ENCODE results near the gene KCNQ1. TPM values are rescaled to one million over a fixed set of nuclear protein-coding genes. Genes with fewer than 3 reads are reported as not detected.
"Not testable (repeated sequence)": the region's sequence is repeated elsewhere in the genome, so short reads cannot be mapped to it uniquely, and the experiment has no call there.

The KCNQ1 gene
- total RNA-seq, 5 donors from 2014 or later (not counting 1 experiment from before 2014, with no cell fraction given): 20.9 to 32.9 (median 24.0) TPM

DNA sequence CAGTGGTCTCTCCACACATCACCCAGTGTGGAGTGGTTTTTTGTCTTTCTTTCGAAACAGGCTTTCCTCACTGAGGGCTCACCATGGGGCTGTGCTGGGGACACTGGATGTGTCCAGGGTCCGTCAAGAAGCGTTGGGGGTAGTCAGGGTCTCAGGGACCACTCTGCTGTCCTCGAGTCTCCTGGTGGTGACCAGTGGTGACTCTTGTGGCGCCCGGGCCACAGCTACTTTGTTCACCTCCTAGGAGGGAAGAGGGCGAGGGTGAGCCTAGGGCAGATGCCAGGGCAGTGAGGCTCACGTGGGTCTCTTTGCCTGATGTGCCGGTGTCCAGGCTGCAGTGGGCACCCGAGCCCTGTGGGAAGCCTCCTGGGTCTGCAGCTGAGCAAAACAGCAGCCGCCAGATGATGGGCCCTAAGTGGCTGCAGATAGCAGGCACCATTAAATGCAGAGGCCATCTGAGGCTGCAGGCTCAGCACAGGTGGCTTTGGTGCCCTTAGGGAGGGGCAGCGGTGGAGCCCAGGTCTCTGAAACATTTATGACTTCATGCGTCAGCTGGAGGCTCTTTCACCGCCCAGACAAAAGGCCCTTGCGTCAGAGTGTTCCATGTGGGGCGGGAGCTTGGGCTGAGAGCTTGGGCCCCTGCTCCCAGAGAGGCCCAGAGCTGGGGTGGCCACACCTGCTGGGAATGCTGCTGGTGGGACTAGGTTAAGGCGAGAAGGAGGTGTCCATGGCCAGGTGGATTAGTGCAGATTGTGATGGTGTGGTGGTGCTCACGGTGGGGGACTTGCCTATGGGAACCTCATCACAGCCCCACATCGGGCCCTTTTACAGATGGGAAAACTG, 29.5 kb downstream of the KCNQ1 start:
- WGBS (ENCODE audit: insufficient coverage): 92% methylated on average over 18 of the region's 19 CpGs
- Histone ChIP-seq H3K36me3 (ENCODE audit: control insufficient read depth in 2 of 2, extremely low read depth in 1 of 2, insufficient read depth in 1 of 2, low read length in 1 of 2) (peaks cover 3 to 5% of the 10 kb centered on the region in 2 donors), H3K27ac (ENCODE audit: low read length) (no peak overlapping the region), H3K4me3 (ENCODE audit: control insufficient read depth in 1 of 2, extremely low read depth in 1 of 2, low read length in 1 of 2) (no peak overlapping the region), H3K27me3 (replicated peaks in 1 of 2; ENCODE audit: control insufficient read depth in 2 of 2, extremely low read depth in 1 of 2, insufficient read depth in 2 of 2, low read length in 1 of 2) (peaks cover 0 to 9% of the 10 kb centered on the region in 2 experiments), H3K4me1 (ENCODE audit: control insufficient read depth in 1 of 2, extremely low read depth in 1 of 2, insufficient read depth in 2 of 2, low read length in 2 of 2) (peaks cover 0 to 9% of the 10 kb centered on the region in 2 experiments), H3K9me3 (no peaks in the 10 kb centered on the region)
- Mint-ChIP-seq H3K4me3 (no peak overlapping the region), H3K27me3 (no peaks in the 10 kb centered on the region), H3K27ac (no peak overlapping the region), H3K36me3 (peaks cover 37% of the 10 kb centered on the region), H3K9me3 (peaks cover 5 to 16% (median 6%) of the 10 kb centered on the region in 3 donors), H3K4me1 (peaks cover 23 to 30% (median 23%) of the 10 kb centered on the region in 3 donors)
- ATAC-seq (replicated peaks in 1 of 4): no peak
- no peak for DNase-seq
- POLR2A ChIA-PET: no interaction called here
- CTCF ChIA-PET: interaction anchor here in 1 of 2 donors (1.2 kb wide), 1 partner anchor 59 kb away, joined by 4 read pairs; no protein-coding TSS in a partner anchor

DNA sequence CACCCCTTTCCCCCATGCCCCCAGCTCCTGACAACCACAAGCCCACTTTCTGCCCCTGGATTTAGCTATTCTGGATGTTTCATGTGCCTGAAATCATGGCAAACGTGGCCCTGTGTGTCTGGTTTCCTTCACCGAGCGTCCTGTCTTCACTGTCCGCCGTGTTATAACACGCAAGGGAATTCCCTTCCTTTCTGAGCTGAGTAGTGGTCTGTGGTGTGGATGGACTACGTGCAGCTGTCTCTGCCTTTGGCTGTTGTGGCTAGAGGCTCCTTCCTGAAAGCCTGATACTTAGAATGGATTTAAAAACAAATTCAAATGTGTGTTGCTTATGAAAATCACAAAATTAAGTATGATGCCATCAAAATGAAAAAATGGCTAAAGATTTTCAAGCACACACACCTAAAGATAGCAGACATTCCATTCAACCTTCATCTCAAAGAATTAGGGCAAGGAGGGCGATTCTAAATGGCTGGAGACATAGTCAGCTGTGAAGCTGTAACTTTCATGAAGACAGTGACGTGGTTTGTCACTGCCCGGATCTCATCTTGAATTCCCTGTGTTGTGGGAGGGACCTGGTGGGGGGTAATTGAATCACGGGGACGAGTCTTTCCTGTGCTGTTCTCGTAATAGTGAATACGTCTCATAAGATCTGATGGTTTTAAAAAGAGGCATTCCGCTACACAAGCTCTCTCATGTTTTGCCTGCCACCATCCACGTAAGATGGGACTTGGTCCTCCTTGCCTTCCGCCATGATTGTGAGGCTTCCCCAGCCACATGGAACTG, 30.5 kb downstream of the KCNQ1 start:
- Mint-ChIP-seq H3K36me3 (peaks cover 41% of the 10 kb centered on the region), H3K9me3 (peaks cover 8 to 24% (median 10%) of the 10 kb centered on the region in 3 donors), H3K4me1 (peaks cover 21 to 30% (median 23%) of the 10 kb centered on the region in 3 donors), H3K27me3 (no peaks in the 10 kb centered on the region), H3K27ac (no peak overlapping the region), H3K4me3 (no peak overlapping the region)
- Histone ChIP-seq H3K4me3 (ENCODE audit: control insufficient read depth in 1 of 2, extremely low read depth in 1 of 2, low read length in 1 of 2) (no peak overlapping the region), H3K27ac (ENCODE audit: low read length) (no peak overlapping the region), H3K4me1 (ENCODE audit: control insufficient read depth in 1 of 2, extremely low read depth in 1 of 2, insufficient read depth in 2 of 2, low read length in 2 of 2) (peaks cover 0 to 9% of the 10 kb centered on the region in 2 experiments), H3K36me3 (ENCODE audit: control insufficient read depth in 2 of 2, extremely low read depth in 1 of 2, insufficient read depth in 1 of 2, low read length in 1 of 2) (peaks cover 3 to 5% of the 10 kb centered on the region in 2 donors), H3K9me3 (no peaks in the 10 kb centered on the region), H3K27me3 (replicated peaks in 1 of 2; ENCODE audit: control insufficient read depth in 2 of 2, extremely low read depth in 1 of 2, insufficient read depth in 2 of 2, low read length in 1 of 2) (peaks cover 0 to 7% of the 10 kb centered on the region in 2 experiments)
- 72% methylated on average over 6 of the region's 17 CpGs for WGBS (ENCODE audit: insufficient coverage)
- ATAC-seq (replicated peaks in 1 of 4) (no peak), DNase-seq (no peak)
- ChIA-PET CTCF (interaction anchor here in 1 of 2 donors (1.2 kb wide), 1 partner anchor 58 kb away, joined by 4 read pairs; no protein-coding TSS in a partner anchor), POLR2A (interaction anchor here in 1 of 2 donors (0.7 kb wide), 1 partner anchor 9 kb away, joined by 3 read pairs; no protein-coding TSS in a partner anchor)

DNA sequence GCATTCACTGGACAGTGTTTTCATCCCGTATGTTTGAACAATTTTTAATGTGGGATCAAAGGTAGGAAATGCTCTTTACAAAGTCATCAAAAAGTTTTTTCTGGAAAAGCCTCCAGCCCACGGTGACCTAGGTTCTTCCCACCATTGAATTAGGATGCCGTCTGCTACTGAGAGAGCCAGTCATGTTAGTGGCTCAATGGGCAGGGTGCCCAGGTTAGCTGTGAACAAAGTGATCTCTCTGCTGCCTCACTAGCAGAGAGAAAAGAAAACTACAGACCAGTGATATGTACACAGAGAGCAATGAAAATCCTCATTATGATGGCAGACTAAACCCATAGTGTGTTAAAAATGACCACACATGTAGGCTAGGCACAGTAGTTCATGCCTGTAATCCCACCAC, 32.4 kb downstream of the KCNQ1 start:
- 100% methylated on average over 2 of the region's 3 CpGs for WGBS (ENCODE audit: insufficient coverage)
- ATAC-seq (replicated peaks in 1 of 4): no peak
- POLR2A ChIA-PET: no interaction called here

DNA sequence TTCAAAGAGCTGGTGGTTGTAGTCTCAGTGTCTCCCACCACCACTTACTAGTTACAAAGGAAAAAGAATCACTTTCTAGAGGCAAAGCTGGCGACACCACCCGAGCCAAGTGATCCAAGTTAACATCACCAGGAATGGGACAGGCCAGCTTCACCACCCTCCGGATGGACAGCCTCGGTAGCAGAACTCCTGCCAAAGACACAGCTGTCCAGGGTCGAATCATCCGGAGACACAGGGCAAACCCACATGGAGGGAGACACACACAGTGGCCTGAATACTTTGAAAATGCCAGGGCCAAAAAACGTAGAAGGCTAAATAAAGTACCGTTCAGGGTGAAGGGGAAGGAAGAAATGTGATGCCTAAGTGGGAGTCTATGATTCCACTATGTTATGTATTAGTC, 33.1 kb downstream of the KCNQ1 start:
- ChIA-PET POLR2A (no interaction called here), CTCF (no interaction called here)
- ATAC-seq (replicated peaks in 1 of 4): no peak
- peaks cover 23 to 38% (median 26%) of the 10 kb centered on the region in 3 donors for H3K4me1 Mint-ChIP-seq
- peaks cover 5 to 8% of the 10 kb centered on the region in 2 donors for H3K36me3 ChIP-seq (ENCODE audit: control insufficient read depth in 2 of 2, extremely low read depth in 1 of 2, insufficient read depth in 1 of 2, low read length in 1 of 2)
- peaks cover 0 to 7% of the 10 kb centered on the region in 2 experiments for H3K27me3 ChIP-seq (replicated peaks in 1 of 2; ENCODE audit: control insufficient read depth in 2 of 2, extremely low read depth in 1 of 2, insufficient read depth in 2 of 2, low read length in 1 of 2)
- peaks cover 8 to 26% (median 10%) of the 10 kb centered on the region in 3 donors for H3K9me3 Mint-ChIP-seq
- 89% methylated on average over 6 of the region's 8 CpGs for WGBS (ENCODE audit: insufficient coverage)
- no peak for DNase-seq
- H3K27ac ChIP-seq (ENCODE audit: low read length): no peak overlapping the region
- H3K27ac Mint-ChIP-seq: no peak overlapping the region
- H3K4me1 ChIP-seq (ENCODE audit: control insufficient read depth in 1 of 2, extremely low read depth in 1 of 2, insufficient read depth in 2 of 2, low read length in 2 of 2): peaks cover 2 to 9% of the 10 kb centered on the region in 2 experiments
- no peak overlapping the region for H3K4me3 ChIP-seq (ENCODE audit: control insufficient read depth in 1 of 2, extremely low read depth in 1 of 2, low read length in 1 of 2)
- no peak overlapping the region for H3K4me3 Mint-ChIP-seq
- H3K27me3 Mint-ChIP-seq: no peaks in the 10 kb centered on the region
- peaks cover 45% of the 10 kb centered on the region for H3K36me3 Mint-ChIP-seq
- no peaks in the 10 kb centered on the region for H3K9me3 ChIP-seq

More for the DNA sequence above, 32.4 kb downstream of the KCNQ1 start:
- Histone ChIP-seq H3K27me3 (replicated peaks in 1 of 2; ENCODE audit: control insufficient read depth in 2 of 2, extremely low read depth in 1 of 2, insufficient read depth in 2 of 2, low read length in 1 of 2) (peaks cover 0 to 7% of the 10 kb centered on the region in 2 experiments), H3K9me3 (no peaks in the 10 kb centered on the region), H3K36me3 (ENCODE audit: control insufficient read depth in 2 of 2, extremely low read depth in 1 of 2, insufficient read depth in 1 of 2, low read length in 1 of 2) (peaks cover 3 to 5% of the 10 kb centered on the region in 2 donors), H3K4me1 (ENCODE audit: control insufficient read depth in 1 of 2, extremely low read depth in 1 of 2, insufficient read depth in 2 of 2, low read length in 2 of 2) (peaks cover 2 to 13% of the 10 kb centered on the region in 2 experiments), H3K27ac (ENCODE audit: low read length) (no peak overlapping the region), H3K4me3 (ENCODE audit: control insufficient read depth in 1 of 2, extremely low read depth in 1 of 2, low read length in 1 of 2) (no peak overlapping the region)
- no peaks in the 10 kb centered on the region for H3K27me3 Mint-ChIP-seq
- peaks cover 41% of the 10 kb centered on the region for H3K36me3 Mint-ChIP-seq
- H3K9me3 Mint-ChIP-seq: peaks cover 8 to 26% (median 10%) of the 10 kb centered on the region in 3 donors
- peaks cover 25 to 36% (median 26%) of the 10 kb centered on the region in 3 donors for H3K4me1 Mint-ChIP-seq
- H3K4me3 Mint-ChIP-seq: no peak overlapping the region
- DNase-seq: no peak
- no peak overlapping the region for H3K27ac Mint-ChIP-seq
- CTCF ChIA-PET: no interaction called here

DNA sequence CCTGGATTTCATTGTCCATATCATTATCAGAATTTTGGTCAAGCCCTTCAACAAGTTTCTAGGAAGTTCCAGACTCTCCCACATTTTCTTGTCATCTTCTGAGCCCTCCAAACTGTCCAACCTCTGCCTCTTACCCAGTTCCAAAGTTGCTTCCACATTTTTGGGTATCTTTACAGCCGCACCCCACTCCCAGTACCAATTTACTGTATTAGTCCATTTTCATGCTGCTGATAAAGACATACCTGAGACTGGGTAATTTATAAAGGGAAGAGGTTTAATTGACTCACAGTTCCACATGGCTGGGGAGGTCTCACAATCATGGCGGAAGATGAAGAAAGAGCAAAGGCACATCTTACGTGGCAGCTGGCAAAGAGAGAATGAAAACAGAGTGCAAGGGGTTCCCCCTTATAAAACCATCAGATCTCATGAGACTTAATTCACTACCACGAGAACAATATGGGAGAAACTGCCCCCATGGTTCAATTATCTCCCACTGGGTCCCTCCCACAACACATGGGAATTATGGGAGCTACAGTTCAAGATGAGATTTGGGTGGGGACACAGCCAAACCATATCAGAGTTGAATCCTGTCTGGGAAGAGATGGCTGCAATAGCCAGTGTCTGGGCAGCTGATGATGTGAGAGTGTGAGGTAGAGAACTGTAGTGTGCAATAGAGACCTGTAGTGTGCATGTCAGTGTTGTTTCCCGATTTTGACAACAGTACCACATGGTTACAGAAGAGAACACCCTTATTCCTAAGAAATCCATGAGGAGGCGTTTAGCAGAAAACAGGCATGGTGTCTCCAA, 35.5 kb downstream of the KCNQ1 start:
- H3K27ac Mint-ChIP-seq: peak overlapping the region; percentile 12 to 88
- H3K4me3 Mint-ChIP-seq: peak overlapping the region; percentile 14 to 57 (median 50)
- CTCF ChIA-PET; H3K27me3 ChIP-seq (replicated peaks in 1 of 2; ENCODE audit: control insufficient read depth in 2 of 2, extremely low read depth in 1 of 2, insufficient read depth in 2 of 2, low read length in 1 of 2); DNase-seq; H3K4me3 ChIP-seq (ENCODE audit: control insufficient read depth in 1 of 2, extremely low read depth in 1 of 2, low read length in 1 of 2); H3K27me3 Mint-ChIP-seq; H3K4me1 ChIP-seq (ENCODE audit: control insufficient read depth in 1 of 2, extremely low read depth in 1 of 2, insufficient read depth in 2 of 2, low read length in 2 of 2); POLR2A ChIA-PET; H3K9me3 ChIP-seq; H3K27ac ChIP-seq (ENCODE audit: low read length): not testable (repeated sequence)
- peaks cover 57% of the 10 kb centered on the region for H3K36me3 Mint-ChIP-seq
- WGBS (ENCODE audit: insufficient coverage): no CpG with 5 or more reads among the region's 6 CpGs
- ATAC-seq (replicated peaks in 1 of 4): peak in 1 of 4 experiments; percentile 10
- H3K36me3 ChIP-seq (ENCODE audit: control insufficient read depth in 2 of 2, extremely low read depth in 1 of 2, insufficient read depth in 1 of 2, low read length in 1 of 2): peaks cover 3 to 12% of the 10 kb centered on the region in 2 donors
- peaks cover 23 to 31% (median 28%) of the 10 kb centered on the region in 3 donors for H3K4me1 Mint-ChIP-seq
- peaks cover 8 to 26% (median 10%) of the 10 kb centered on the region in 3 donors for H3K9me3 Mint-ChIP-seq

Data from T-cell (primary cell).